GM19324 (cell line): ENCODE results near the gene RPS6KA4.
"Not testable (repeated sequence)": the region's sequence is repeated elsewhere in the genome, so short reads cannot be mapped to it uniquely, and the experiment has no call there.

Experiments
- ATAC-seq: cut with Tn5 transposase; IDR thresholded peaks from one replicate; pipeline ENCODE4 v1.9.1; 2021; ENCODE audit warnings: mild to moderate bottlenecking, moderate library complexity; ENCODE audit not compliant: unreplicated experiment, low FRiP score

The RPS6KA4 gene

GRCh38 chr11:64413417-64413816, 54.5 kb downstream of the RPS6KA4 start:
- no peak for ATAC-seq

- ATAC-seq: no peak
These were observed 56.3 kb downstream of the RPS6KA4 start for GRCh38 chr11:64415286-64415685.

GRCh38 chr11:64415996-64416728, 57.2 kb downstream of the RPS6KA4 start:
- no peak for ATAC-seq

GRCh38 chr11:64418233-64418632, 59.3 kb downstream of the RPS6KA4 start:
- ATAC-seq: not testable (repeated sequence)

GRCh38 chr11:64419257-64419790, 60.4 kb downstream of the RPS6KA4 start:
- no peak for ATAC-seq

GRCh38 chr11:64419818-64420485, 61.0 kb downstream of the RPS6KA4 start:
- no peak for ATAC-seq
